HG02884 (cell line): ENCODE measurements around the gene RARRES2.

Experiments used
- ATAC-seq: cut with Tn5 transposase; IDR thresholded peaks from one replicate; pipeline ENCODE4 v1.9.1; 2021; ENCODE audit warnings: mild to moderate bottlenecking, moderate library complexity; ENCODE audit not compliant: unreplicated experiment

The RARRES2 gene

GRCh38 chr7:150377196-150377595 is 35.8 kb upstream of the RARRES2 start:
- no peak for ATAC-seq

- ATAC-seq, result no peak
These were observed 35.1 kb upstream of the RARRES2 start for GRCh38 chr7:150376560-150376959.

GRCh38 chr7:150375662-150376521 is 34.5 kb upstream of the RARRES2 start:
- no peak for ATAC-seq

- no peak for ATAC-seq
These were observed 33.0 kb upstream of the RARRES2 start for GRCh38 chr7:150374472-150374871.

- ATAC-seq, result no peak
These were observed 32.6 kb upstream of the RARRES2 start for GRCh38 chr7:150374026-150374425.

- ATAC-seq, result no peak
These were observed 31.8 kb upstream of the RARRES2 start for GRCh38 chr7:150373049-150373801.

GRCh38 chr7:150372271-150373048 is 31.0 kb upstream of the RARRES2 start:
- ATAC-seq, result no peak

- ATAC-seq, result no peak
These were observed 30.5 kb upstream of the RARRES2 start for GRCh38 chr7:150371996-150372270.

GRCh38 chr7:150371131-150371995 is 29.9 kb upstream of the RARRES2 start:
- no peak for ATAC-seq

GRCh38 chr7:150370612-150371071 is 29.2 kb upstream of the RARRES2 start:
- no peak for ATAC-seq

- no peak for ATAC-seq
These were observed 28.5 kb upstream of the RARRES2 start for GRCh38 chr7:150369748-150370501.

- ATAC-seq, result peak; percentile 37
These were observed 27.7 kb upstream of the RARRES2 start for GRCh38 chr7:150368884-150369747.

- peak; percentile 49 for ATAC-seq
These were observed 26.9 kb upstream of the RARRES2 start, which contains the start of gene REPIN1 for GRCh38 chr7:150368096-150368883. REPIN1 (plus strand) TSS chr7:150368822; CDS start chr7:150369712, 890 bp downstream.

GRCh38 chr7:150367677-150368095 is 26.3 kb upstream of the RARRES2 start:
- no peak for ATAC-seq

GRCh38 chr7:150365673-150366398 is 24.4 kb upstream of the RARRES2 start:
- no peak for ATAC-seq

GRCh38 chr7:150365194-150365593 is 23.8 kb upstream of the RARRES2 start:
- ATAC-seq, result no peak

GRCh38 chr7:150363872-150364271 is 22.4 kb upstream of the RARRES2 start:
- no peak for ATAC-seq
